Fibroblast of mammary gland (primary cell): ENCODE data around the gene SRRM2.
A peak's percentile ranks its signal among the peaks of the same experiment; 100 is the strongest.
"Not testable (repeated sequence)": the region's sequence is repeated elsewhere in the genome, so short reads cannot be mapped to it uniquely, and the experiment has no call there.

ENCODE experiments used
- DNase-seq: peaks from one replicate; pipeline ENCODE4 v3.0.0-alpha.2; 2010; ENCODE audit warnings: low read depth
- H3K4me3 ChIP-seq: 2 replicates; pipeline ENCODE4 v1.5.1; 2011; ENCODE audit warnings: low read depth, mild to moderate bottlenecking, low read length, moderate library complexity; ENCODE audit not compliant: control insufficient read depth
- CTCF ChIP-seq: conservative IDR thresholded peaks from 2 replicates; pipeline ENCODE4 v1.5.1; 2011; ENCODE audit warnings: low read depth, low read length, inconsistent platforms; ENCODE audit not compliant: control insufficient read depth, insufficient read depth

SRRM2 gene

GRCh38 chr16:2720064-2720457 lies 32.4 kb upstream of the SRRM2 start, which contains the start of gene PRSS27:
TSS of gene PRSS27 (minus strand) at chr16:2720224. CDS start at chr16:2720160, 64 bp downstream.
- H3K4me3 ChIP-seq = peak within 1 kb of the TSS; percentile 50
- DNase-seq = no peak
- no peak for TF ChIP-seq CTCF

GRCh38 chr16:2720719-2721633 lies 31.5 kb upstream of the SRRM2 start:
- no peak for TF ChIP-seq CTCF
- peak; percentile 73 for DNase-seq
- peak overlapping the region; percentile 50 for H3K4me3 ChIP-seq

DNA sequence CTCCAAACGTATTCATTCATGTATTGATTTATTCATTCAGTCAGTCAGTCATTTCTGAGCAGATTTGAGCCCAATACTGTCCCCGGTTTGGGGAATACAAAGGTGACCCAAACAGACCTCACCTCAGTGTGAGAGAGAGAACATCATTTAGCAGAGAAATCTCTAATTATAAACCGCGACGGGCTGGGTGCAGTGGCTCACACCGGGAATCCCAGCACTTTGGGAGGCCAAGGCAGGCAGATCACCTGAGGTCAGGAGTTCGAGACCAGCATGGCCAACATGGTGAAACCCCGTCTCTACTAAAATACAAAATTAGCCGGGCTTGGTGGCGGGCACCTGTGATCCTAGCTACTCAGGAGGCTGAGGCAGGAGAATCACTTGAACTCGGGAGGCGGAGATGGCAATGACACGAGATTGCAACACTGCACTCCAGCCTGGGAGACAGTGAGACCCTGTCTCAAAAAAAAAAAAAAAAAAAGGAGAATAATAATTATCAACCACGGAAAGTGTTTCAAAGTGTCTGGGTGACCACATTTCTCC lies 30.7 kb upstream of the SRRM2 start:
- not testable (repeated sequence) for DNase-seq
- H3K4me3 ChIP-seq = peak overlapping the region; percentile 33

DNA sequence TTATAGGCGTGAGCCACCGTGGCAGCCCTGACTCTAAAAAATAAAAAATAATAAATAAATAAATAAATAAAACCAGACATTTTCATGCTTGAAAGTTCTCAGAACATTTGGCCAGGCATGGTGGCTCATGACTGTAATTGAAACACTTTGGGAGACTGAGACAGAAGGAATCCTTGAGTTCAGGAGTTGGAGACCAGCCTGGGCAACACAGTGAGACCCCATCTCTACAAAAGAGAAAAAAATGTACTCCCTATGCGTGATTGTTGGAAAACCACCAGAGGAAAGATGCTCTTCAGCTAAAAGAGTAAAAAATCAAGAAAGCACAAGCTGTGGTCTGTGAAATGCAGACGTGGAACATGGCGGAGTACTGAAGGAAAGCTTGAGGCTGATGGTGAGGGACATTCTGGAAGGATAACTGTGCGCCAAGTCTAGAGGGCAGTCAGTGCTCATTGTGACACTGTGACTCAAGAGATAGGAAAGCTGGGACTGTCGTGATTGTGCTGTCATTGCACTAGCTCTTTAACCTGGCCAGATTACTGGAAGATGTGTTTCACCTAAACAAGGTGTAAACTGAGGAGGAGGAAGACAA lies 28.3 kb upstream of the SRRM2 start:
- no peak for TF ChIP-seq CTCF

DNA sequence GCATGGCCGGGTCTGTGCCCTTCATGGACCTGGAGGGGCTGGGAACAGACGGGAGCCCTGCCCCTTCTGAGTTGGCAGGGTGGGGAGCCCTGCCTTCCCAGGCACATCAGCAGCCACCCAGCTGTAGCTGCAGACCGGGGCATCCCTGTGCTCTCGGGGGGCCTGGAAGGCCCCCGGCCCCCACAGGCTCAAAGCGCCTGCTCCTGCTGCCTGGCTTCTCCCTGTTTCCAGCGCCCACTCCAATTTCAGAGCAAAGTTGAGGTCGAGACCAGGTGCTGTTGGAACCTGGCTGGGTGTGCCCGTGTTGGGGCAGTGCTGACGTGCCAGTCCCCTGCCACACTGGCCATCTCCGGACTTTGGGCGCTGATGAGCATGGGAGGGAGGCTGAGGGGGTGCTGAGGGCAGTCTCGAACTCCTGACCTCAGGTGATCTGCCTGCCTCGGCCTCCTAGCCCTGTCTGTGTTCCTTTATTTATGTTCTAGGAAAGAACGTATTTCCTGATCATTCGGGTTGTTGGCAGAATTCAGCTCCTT lies 27.6 kb upstream of the SRRM2 start:
- no peak for TF ChIP-seq CTCF
- no peak overlapping the region for H3K4me3 ChIP-seq
- DNase-seq = no peak

More for the DNA sequence above, 28.3 kb upstream of the SRRM2 start:
- no peak for DNase-seq
- H3K4me3 ChIP-seq = no peak overlapping the region

DNA sequence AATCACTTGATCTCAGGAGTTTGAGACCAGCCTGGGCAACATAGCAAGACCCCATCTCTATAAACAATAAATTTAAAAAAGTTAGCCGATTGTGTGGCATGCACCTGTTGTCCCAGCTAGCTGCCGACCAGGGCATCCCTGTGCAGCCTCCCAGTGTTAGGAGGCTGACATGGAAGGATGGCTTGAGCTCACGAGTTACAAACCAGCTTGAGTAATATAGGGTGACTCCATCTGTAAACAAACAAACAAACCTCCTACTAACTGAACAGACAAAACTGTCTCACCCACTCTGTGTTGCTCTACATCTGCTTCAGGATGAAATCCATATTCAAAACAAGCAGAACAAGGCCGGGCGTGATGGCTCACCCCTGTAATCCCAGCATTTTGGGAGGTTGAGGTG lies 25.5 kb upstream of the SRRM2 start:
- no peak for DNase-seq
- no peak for TF ChIP-seq CTCF
- H3K4me3 ChIP-seq = no peak overlapping the region

GRCh38 chr16:2728034-2728433 lies 24.4 kb upstream of the SRRM2 start:
- H3K4me3 ChIP-seq = no peak overlapping the region
- TF ChIP-seq CTCF = no peak
- no peak for DNase-seq
